Suprapubic skin (tissue), 4 donors: Measurements from ENCODE around the gene MBP.

Experiments
- EP300 ChIP-seq: sonication (generic); formaldehyde crosslinking; IDR thresholded peaks from one replicate; pipeline ENCODE4 v1.6.1; 2017; ENCODE audit warnings: antibody characterized with exemption
- POLR2A ChIP-seq, 2 donors: fragments of 450-650 bp; IDR thresholded peaks; one replicate each; pipeline ENCODE4 v1.6.1; 2017; ENCODE audit warnings: antibody characterized with exemption in 2 of 2, mild to moderate bottlenecking in 2 of 2, moderate library complexity in 2 of 2
- POLR2AphosphoS5 ChIP-seq, 3 donors: sonication (generic); formaldehyde crosslinking; IDR thresholded peaks; one replicate each; pipeline ENCODE4 v1.6.1; 2017; ENCODE audit warnings: antibody characterized with exemption in 3 of 3
- TF ChIP-seq, protein P1 (sequence below), 2 donors: fragments of 200-600 bp in 1 of 2; fragments of 450-650 bp in 1 of 2; sonication (generic) in 1 of 2; IDR thresholded peaks; one replicate each; pipeline ENCODE4 v1.5.1; 2016 to 2019; ENCODE audit warnings: antibody characterized with exemption in 2 of 2, mild to moderate bottlenecking in 1 of 2, moderate library complexity in 1 of 2

GRCh38 chr18:77073336-77074093, 59.1 kb downstream of the MBP start:
- TF ChIP-seq, protein P1, sequence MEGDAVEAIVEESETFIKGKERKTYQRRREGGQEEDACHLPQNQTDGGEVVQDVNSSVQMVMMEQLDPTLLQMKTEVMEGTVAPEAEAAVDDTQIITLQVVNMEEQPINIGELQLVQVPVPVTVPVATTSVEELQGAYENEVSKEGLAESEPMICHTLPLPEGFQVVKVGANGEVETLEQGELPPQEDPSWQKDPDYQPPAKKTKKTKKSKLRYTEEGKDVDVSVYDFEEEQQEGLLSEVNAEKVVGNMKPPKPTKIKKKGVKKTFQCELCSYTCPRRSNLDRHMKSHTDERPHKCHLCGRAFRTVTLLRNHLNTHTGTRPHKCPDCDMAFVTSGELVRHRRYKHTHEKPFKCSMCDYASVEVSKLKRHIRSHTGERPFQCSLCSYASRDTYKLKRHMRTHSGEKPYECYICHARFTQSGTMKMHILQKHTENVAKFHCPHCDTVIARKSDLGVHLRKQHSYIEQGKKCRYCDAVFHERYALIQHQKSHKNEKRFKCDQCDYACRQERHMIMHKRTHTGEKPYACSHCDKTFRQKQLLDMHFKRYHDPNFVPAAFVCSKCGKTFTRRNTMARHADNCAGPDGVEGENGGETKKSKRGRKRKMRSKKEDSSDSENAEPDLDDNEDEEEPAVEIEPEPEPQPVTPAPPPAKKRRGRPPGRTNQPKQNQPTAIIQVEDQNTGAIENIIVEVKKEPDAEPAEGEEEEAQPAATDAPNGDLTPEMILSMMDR (IDR thresholded peaks at IDR 0.05), result no peak
- TF ChIP-seq POLR2AphosphoS5 (IDR thresholded peaks at IDR 0.05) (no peak), POLR2A (IDR thresholded peaks at IDR 0.05) (no peak), EP300 (no peak)
